ENCODE measurements around the gene PSMC3IP.

PSMC3IP gene

DNA sequence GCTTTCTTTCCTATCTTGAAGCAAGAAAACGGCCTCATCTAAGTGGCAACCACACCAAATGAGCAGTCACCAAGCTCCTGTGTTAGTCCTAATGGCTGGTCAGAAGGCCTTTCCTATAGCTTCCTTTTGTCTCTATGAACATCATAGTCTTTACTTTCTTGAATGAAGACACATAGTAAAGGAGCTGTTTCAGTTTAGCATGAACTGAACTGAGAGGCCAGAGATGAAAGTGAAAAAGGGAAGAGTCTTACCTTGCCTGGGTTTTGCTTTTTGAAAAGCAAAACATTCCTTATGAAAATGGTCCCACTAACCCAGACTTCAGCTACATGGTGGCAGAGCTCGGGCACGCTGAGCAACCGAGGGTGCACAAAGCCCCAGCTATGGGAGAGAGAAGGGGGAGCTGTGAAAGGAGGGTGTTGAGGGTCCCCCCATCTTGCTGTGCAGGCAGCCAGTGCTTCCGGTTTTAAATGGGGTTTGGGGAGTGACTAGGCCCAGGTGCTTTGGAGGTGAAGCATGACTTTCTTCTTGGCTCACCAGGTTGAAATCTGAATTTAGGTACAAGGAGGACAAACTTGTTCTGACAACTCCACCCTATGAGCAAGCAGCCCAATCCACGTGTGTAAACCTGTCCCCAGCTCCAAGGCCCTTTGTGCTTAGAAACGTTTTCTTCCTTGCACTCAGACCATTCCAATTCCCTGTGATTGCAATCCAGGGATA, 9.1 kb upstream of the PSMC3IP start:
- H3K9me3 ChIP-seq (ENCODE audit: control insufficient read depth, low read length), result no peaks in the 10 kb centered on the region
- H3K4me1 ChIP-seq (ENCODE audit: control insufficient read depth, insufficient read depth, low read length), result no peaks in the 10 kb centered on the region
- H3K4me3 ChIP-seq (ENCODE audit: insufficient read depth, low read depth, low read length), result no peak overlapping the region
- H3K27me3 ChIP-seq (ENCODE audit: control insufficient read depth, insufficient read depth, low read length, poor library complexity, severe bottlenecking), result no peaks in the 10 kb centered on the region
- WGBS, 2 experiments, result 93 to 95% methylated on average over 7 of the region's 7 CpGs
- peaks cover 46% of the 10 kb centered on the region for H3K36me3 ChIP-seq (ENCODE audit: control insufficient read depth, insufficient read depth, low read length)
- no peak overlapping the region for H3K27ac ChIP-seq (ENCODE audit: insufficient read depth, low read depth, low read length, poor library complexity, severe bottlenecking)

DNA sequence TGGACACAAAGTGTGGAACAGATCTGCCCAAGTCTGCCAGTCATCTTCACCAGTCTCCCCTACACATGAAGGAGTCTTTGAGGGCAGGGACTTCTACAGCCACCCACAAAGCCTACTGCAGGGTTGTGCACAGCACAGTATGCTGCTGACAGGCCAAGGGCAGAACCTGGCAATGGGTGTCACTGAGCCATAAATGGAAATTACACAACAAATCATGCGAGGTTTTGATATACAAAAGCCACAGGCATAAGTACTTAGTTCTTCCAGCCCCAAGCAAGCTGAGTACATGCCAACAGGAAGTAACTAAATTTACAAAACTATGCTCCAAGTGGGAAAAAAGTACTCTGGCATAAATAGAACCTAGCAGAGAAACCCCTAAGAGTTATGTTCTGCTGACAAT, 7.8 kb upstream of the PSMC3IP start:
- no peaks in the 10 kb centered on the region for H3K27me3 ChIP-seq (ENCODE audit: control insufficient read depth, insufficient read depth, low read length, poor library complexity, severe bottlenecking)
- no peak overlapping the region for H3K4me3 ChIP-seq (ENCODE audit: insufficient read depth, low read depth, low read length)
- no peaks in the 10 kb centered on the region for H3K4me1 ChIP-seq (ENCODE audit: control insufficient read depth, insufficient read depth, low read length)
- H3K9me3 ChIP-seq (ENCODE audit: control insufficient read depth, low read length), result no peaks in the 10 kb centered on the region
- H3K27ac ChIP-seq (ENCODE audit: insufficient read depth, low read depth, low read length, poor library complexity, severe bottlenecking), result no peak overlapping the region
- 100% methylated on average over 1 of the region's 1 CpG for WGBS, 2 experiments
- peaks cover 51% of the 10 kb centered on the region for H3K36me3 ChIP-seq (ENCODE audit: control insufficient read depth, insufficient read depth, low read length)

DNA sequence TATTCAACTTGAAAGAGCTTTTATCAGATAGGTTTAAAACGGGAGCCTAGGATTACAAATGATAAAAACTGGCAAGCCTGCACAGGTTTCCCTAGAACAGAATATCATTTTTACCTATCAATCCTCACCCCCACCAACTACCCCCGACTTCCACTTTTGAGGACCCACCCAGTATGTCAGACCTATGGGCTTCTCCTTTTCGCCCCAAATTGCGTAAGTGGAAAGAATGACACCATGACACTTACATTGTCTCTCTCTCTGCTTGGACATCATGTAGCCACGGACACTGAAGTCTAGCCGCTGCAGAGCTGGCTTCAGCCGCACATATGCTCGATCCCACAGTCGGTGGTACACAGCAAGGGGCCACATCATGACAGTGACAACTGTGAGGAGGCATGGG, 7.4 kb upstream of the PSMC3IP start:
- Histone ChIP-seq H3K27ac (ENCODE audit: insufficient read depth, low read depth, low read length, poor library complexity, severe bottlenecking) (no peak overlapping the region), H3K36me3 (ENCODE audit: control insufficient read depth, insufficient read depth, low read length) (peaks cover 51% of the 10 kb centered on the region)

DNA sequence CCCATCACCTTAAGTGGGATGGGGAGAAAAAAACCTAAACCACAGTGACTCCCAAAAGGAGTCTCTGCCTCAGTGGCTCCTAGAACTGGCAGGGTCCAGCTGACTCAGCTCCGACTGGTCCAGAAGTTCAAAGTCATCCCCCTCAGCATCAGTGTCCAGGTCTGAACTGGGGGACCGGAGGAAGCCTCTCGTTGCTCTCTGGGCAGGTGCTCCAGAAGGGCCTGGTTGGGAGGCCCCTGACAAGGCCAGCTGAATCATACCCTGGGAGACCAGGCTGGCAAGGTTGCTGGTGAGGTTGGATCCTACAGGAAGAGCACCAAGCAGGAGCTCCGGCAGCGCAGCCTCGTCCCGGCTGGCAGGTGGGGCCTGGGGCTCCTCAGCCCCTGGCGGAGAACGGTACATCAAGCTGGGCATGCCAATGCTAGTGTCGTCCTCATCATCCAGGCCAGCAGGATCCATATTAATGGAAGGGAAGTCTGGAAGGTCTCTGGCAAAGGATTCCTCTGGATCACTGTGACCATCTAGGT, 4.3 kb upstream of the PSMC3IP start:
- H3K9me3 ChIP-seq (ENCODE audit: control insufficient read depth, low read length), result no peaks in the 10 kb centered on the region
- 96% methylated on average over 10 of the region's 10 CpGs for WGBS, 2 experiments

More for the DNA sequence above, 7.4 kb upstream of the PSMC3IP start:
- no peaks in the 10 kb centered on the region for H3K4me1 ChIP-seq (ENCODE audit: control insufficient read depth, insufficient read depth, low read length)
- no peaks in the 10 kb centered on the region for H3K9me3 ChIP-seq (ENCODE audit: control insufficient read depth, low read length)
- 96 to 97% methylated on average over 8 of the region's 9 CpGs for WGBS, 2 experiments
- no peaks in the 10 kb centered on the region for H3K27me3 ChIP-seq (ENCODE audit: control insufficient read depth, insufficient read depth, low read length, poor library complexity, severe bottlenecking)
- H3K4me3 ChIP-seq (ENCODE audit: insufficient read depth, low read depth, low read length), result no peak overlapping the region

DNA sequence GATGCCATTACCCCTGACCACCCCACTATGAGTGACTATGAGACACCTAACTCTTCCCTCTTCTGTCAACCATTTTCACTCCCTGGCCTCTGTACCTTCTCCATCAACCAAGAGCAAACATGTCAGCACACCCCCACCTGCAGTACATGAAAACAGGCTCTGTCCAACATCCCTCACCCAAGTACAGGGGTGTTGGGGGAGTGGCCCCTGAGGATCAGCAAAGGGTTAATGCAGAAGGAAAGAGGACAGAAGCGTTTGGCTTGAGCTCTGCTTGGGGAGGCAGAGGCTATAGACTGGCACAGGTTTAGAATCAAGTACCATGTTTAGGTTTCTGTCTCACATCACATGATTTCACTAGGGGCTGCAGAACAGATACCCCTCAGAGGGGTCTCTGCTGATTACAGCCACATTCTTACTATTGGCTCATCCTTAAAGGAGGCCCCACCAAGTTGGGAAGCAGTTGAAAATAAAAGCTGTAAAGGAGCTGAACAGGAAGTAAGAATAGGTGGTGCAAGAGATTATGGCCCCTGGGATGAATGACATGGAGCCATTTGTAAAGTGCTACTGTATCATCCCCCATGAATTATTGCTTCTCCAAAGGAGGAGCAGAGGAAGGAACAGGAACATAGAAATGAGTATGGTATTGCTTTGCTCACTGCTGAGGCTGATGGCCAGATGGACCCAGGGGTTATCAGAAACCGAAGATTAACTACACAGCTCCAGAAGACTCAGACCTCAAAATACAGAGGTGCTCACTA, 2.4 kb upstream of the PSMC3IP start:
- Histone ChIP-seq H3K4me3 (ENCODE audit: insufficient read depth, low read depth, low read length) (no peak overlapping the region), H3K27ac (ENCODE audit: insufficient read depth, low read depth, low read length, poor library complexity, severe bottlenecking) (no peak overlapping the region), H3K27me3 (ENCODE audit: control insufficient read depth, insufficient read depth, low read length, poor library complexity, severe bottlenecking) (no peaks in the 10 kb centered on the region), H3K9me3 (ENCODE audit: control insufficient read depth, low read length) (no peaks in the 10 kb centered on the region), H3K36me3 (ENCODE audit: control insufficient read depth, insufficient read depth, low read length) (peaks cover 33% of the 10 kb centered on the region), H3K4me1 (ENCODE audit: control insufficient read depth, insufficient read depth, low read length) (peaks cover 10% of the 10 kb centered on the region)
- 74 to 92% methylated on average over 2 of the region's 2 CpGs for WGBS, 2 experiments

More for the DNA sequence above, 4.3 kb upstream of the PSMC3IP start:
- Histone ChIP-seq H3K4me3 (ENCODE audit: insufficient read depth, low read depth, low read length) (no peak overlapping the region), H3K27ac (ENCODE audit: insufficient read depth, low read depth, low read length, poor library complexity, severe bottlenecking) (no peak overlapping the region), H3K4me1 (ENCODE audit: control insufficient read depth, insufficient read depth, low read length) (peaks cover under 1% of the 10 kb centered on the region), H3K27me3 (ENCODE audit: control insufficient read depth, insufficient read depth, low read length, poor library complexity, severe bottlenecking) (no peaks in the 10 kb centered on the region), H3K36me3 (ENCODE audit: control insufficient read depth, insufficient read depth, low read length) (peaks cover 48% of the 10 kb centered on the region)

DNA sequence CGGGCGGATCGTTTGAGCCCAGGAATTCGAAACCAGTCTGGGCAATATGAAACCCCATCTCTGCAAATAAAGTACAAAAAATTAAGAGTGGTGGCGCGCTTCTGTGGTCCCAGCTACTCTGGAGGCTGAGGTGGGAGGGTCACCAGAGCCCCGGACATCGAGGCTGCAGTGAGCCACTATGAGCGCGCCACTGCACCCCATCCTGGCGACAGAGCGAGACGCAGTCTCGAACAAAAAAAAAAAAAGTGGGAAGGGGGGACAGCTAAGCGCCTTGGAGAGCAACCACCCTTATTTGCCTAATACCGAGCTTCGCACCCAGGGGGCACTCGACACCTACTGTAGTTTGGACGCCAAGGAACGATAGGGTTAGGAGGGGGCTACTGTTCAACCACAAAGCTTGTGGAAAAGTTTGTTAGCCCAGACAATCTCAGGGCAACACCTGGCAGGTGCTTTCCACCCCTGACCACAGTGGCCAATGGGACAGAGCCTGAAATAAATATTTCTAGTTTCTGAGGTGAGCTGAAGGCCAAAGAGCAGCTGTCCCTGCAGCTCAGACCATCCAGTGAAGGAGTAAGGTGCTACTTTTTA, 847 bp upstream of the PSMC3IP start:
- H3K4me1 ChIP-seq (ENCODE audit: control insufficient read depth, insufficient read depth, low read length), result peaks cover 10% of the 10 kb centered on the region
- peak overlapping the region; percentile 87 for H3K4me3 ChIP-seq (ENCODE audit: insufficient read depth, low read depth, low read length)
- WGBS, 2 experiments, result 1 to 2% methylated on average over 20 of the region's 20 CpGs
- peaks cover 37% of the 10 kb centered on the region for H3K36me3 ChIP-seq (ENCODE audit: control insufficient read depth, insufficient read depth, low read length)
- no peaks in the 10 kb centered on the region for H3K27me3 ChIP-seq (ENCODE audit: control insufficient read depth, insufficient read depth, low read length, poor library complexity, severe bottlenecking)
- peak overlapping the region; percentile 77 for H3K27ac ChIP-seq (ENCODE audit: insufficient read depth, low read depth, low read length, poor library complexity, severe bottlenecking)
- no peaks in the 10 kb centered on the region for H3K9me3 ChIP-seq (ENCODE audit: control insufficient read depth, low read length)

DNA sequence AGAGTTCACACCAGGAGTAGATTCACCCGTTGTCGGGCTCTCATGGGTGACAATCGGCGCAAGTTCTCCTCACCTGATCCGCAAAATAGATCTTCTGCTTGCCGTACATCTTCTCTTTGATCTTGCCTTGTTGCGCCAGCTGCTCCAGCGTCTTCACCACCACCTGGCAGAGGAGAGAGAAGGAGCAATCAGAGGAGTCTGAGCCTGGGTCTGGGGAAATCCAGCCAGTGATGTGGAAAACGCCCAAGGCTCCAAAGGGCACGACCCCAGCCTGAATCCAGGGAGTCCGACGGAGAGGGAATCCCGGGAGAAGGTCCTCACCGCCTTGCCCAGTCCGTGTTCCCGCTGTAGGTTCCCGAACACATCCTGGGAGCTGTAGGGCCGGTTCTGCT, 393 bp downstream of the PSMC3IP start:
- Histone ChIP-seq H3K36me3 (ENCODE audit: control insufficient read depth, insufficient read depth, low read length) (peaks cover 36% of the 10 kb centered on the region), H3K27ac (ENCODE audit: insufficient read depth, low read depth, low read length, poor library complexity, severe bottlenecking) (no peak overlapping the region)
- WGBS, 2 experiments, result 4% methylated on average over 18 of the region's 18 CpGs

DNA sequence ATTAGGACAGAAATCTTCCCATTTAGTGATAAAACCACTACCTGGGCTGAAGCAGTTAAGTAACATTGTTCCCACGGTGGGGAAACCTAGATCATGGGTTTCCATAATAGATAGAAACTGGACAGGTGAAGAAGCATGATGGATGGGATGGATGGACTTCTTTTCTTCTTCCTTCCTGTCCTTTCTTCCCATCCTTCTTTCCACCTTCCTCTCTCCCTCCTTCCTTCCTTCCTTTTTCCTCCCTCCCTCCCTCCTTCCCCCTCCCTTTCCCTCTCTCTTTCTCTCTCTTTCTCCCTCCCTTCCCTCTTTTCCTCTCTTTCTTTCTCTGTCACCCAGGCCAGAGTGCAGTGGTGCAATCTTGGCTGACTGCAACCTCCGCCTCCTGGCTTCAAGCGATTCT, 3.1 kb downstream of the PSMC3IP start:
- Histone ChIP-seq H3K27me3 (ENCODE audit: control insufficient read depth, insufficient read depth, low read length, poor library complexity, severe bottlenecking) (no peaks in the 10 kb centered on the region), H3K27ac (ENCODE audit: insufficient read depth, low read depth, low read length, poor library complexity, severe bottlenecking) (no peak overlapping the region), H3K9me3 (ENCODE audit: control insufficient read depth, low read length) (no peaks in the 10 kb centered on the region), H3K4me1 (ENCODE audit: control insufficient read depth, insufficient read depth, low read length) (peaks cover 10% of the 10 kb centered on the region), H3K4me3 (ENCODE audit: insufficient read depth, low read depth, low read length) (no peak overlapping the region), H3K36me3 (ENCODE audit: control insufficient read depth, insufficient read depth, low read length) (peaks cover 37% of the 10 kb centered on the region)
- 92 to 94% methylated on average over 3 of the region's 3 CpGs for whole genome bisulfite sequencing, 2 experiments

More for the DNA sequence above, 393 bp downstream of the PSMC3IP start:
- H3K4me3 ChIP-seq (ENCODE audit: insufficient read depth, low read depth, low read length), result peak overlapping the region; percentile 87
- H3K27me3 ChIP-seq (ENCODE audit: control insufficient read depth, insufficient read depth, low read length, poor library complexity, severe bottlenecking), result no peaks in the 10 kb centered on the region
- peaks cover 10% of the 10 kb centered on the region for H3K4me1 ChIP-seq (ENCODE audit: control insufficient read depth, insufficient read depth, low read length)
- no peaks in the 10 kb centered on the region for H3K9me3 ChIP-seq (ENCODE audit: control insufficient read depth, low read length)

DNA sequence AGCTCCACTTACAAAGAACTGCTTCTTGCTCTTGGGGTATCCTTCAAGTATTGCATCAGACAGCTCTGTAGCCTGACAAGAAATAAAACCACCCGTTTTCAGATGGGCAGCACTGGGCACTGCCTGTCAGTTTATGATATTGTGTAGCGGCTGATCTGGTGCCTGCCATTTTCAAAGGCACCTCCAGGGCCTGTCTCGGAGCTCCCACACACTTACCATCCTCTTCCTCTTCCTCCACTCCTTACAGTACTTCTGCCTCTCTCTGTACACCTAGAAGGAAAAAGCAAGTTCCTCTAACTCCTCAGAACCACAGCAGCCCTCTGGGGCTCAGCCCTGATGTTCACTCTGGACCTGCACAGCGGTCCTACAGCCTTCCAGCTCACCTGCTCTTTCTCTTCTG, 4.4 kb downstream of the PSMC3IP start:
- H3K27ac ChIP-seq (ENCODE audit: insufficient read depth, low read depth, low read length, poor library complexity, severe bottlenecking), result no peak overlapping the region
- peaks cover 49% of the 10 kb centered on the region for H3K36me3 ChIP-seq (ENCODE audit: control insufficient read depth, insufficient read depth, low read length)
- 95% methylated on average over 4 of the region's 4 CpGs for WGBS, 2 experiments
- no peaks in the 10 kb centered on the region for H3K27me3 ChIP-seq (ENCODE audit: control insufficient read depth, insufficient read depth, low read length, poor library complexity, severe bottlenecking)
- H3K4me3 ChIP-seq (ENCODE audit: insufficient read depth, low read depth, low read length), result no peak overlapping the region
- H3K9me3 ChIP-seq (ENCODE audit: control insufficient read depth, low read length), result no peaks in the 10 kb centered on the region
- H3K4me1 ChIP-seq (ENCODE audit: control insufficient read depth, insufficient read depth, low read length), result peaks cover 10% of the 10 kb centered on the region
